Islet of Langerhans (tissue), 1 donor: ENCODE measurements around the gene BDNF.
"Not testable (repeated sequence)": the region's sequence is repeated elsewhere in the genome, so short reads cannot be mapped to it uniquely, and the experiment has no call there.

Experiments used
- FAIRE-seq: peaks from one replicate; lab custom pipeline; 2011; peaks lifted over from hg19 to GRCh38; lab: Jason Lieb, UNC

The BDNF gene

DNA sequence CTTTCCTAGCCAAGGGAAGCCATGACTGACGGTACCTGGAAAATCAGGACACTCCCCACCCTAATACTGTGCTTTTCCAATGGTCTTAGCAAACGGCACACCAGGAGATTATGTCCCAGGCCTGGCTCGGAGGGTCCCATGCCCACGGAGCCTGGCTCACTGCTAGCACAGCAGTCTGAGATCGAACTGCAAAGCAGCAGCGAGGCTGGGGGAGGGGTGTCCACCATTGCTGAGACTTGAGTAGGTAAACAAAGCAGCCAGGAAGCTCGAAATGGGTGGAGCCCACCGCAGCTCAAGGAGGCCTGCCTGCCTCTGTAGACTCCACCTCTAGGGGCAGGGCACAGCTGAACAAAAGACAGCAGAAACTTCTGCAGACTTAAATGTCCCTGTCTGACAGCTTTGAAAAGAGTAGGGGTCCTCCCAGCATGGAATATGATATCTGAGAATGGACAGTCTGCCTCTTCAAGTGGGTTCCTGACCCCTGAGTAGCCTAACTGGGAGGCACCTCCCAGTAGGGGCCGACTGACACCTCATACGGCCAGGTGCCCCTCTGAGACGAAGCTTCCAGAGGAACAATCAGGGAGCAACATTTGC, 34.6 kb downstream of the BDNF start:
- not testable (repeated sequence) for FAIRE-seq

GRCh38 chr11:27663326-27663725, 36.9 kb downstream of the BDNF start:
- FAIRE-seq: no peak

- no peak for FAIRE-seq
Measured at GRCh38 chr11:27660171-27660570, 40.1 kb downstream of the BDNF start.

- no peak for FAIRE-seq
Measured at GRCh38 chr11:27658535-27659236, 41.6 kb downstream of the BDNF start.

DNA sequence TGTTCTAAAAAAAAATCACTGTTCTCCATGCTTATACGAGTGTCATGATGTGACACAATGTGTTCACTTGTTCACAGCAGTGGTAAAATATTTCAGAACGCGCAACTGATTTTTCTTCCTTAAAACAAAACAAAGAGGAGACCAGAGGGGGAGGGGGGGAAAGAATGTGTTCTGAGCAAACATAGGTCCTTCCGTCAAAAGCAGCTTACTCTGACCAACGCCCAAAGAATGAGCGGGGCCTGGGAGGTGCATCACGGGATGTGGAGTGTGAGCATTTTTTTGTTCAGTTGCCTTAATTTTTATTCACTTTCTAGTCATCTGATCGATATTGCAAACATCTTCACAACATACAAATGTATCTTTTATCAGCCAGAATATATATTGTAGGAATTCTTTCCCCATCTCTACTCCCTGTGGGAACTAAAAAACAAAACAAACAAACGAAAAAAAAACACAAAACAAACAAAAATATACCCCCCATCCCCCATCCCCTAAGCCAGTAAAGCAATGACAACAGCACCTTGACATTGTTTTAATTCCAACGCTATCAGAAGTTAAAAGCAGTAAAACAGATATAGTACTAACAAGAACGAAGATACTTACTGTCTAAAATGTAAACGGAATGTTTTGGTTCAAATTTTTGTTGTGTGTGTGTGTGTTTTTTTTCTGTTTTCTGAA, 43.3 kb downstream of the BDNF start:
- FAIRE-seq: no peak

GRCh38 chr11:27656320-27656719, 43.9 kb downstream of the BDNF start:
- FAIRE-seq: no peak

- FAIRE-seq: no peak
Measured at GRCh38 chr11:27653990-27654758, 46.1 kb downstream of the BDNF start.

GRCh38 chr11:27651711-27652110, 48.5 kb downstream of the BDNF start:
- FAIRE-seq: no peak

DNA sequence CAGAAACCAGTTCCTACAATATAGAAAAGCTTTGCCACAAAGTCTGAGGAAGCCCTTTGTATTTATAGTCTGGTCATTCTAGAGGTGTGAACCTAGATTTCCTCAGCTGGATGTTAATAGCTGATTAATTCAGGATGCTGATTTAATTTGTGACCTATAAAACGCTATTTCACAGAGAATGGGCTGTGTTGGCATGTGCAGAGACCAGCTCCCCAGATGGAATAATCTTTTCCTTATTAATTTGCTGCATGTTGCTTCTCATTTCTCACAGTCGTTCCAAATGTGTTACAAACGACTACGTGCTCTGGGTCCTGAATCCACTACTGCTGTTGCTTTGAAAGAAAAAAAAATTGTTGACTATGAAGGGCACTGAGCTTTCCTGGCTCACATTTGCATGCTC, 49.3 kb downstream of the BDNF start:
- no peak for FAIRE-seq

DNA sequence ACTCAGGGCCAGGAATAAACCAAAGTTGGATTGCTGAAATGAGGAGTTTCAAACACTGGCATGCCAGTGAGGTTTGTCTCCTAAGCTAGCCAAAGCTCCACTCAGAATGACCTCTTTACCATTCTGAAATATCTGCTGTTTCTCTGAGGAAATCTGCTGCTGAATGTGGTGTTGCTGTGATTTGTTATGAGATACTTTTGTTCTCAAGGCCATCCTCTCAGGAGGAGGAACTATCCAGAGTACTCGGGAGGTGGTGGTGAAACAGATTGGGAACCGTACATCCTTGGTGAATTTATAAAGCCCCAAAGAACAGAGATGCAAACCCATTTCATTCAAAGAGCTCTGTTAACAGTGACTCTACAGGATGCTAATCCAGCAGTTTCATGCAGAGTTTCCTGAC, 50.5 kb downstream of the BDNF start:
- no peak for FAIRE-seq

GRCh38 chr11:27648840-27649239, 51.4 kb downstream of the BDNF start:
- FAIRE-seq: no peak

GRCh38 chr11:27646051-27646818, 54.0 kb downstream of the BDNF start:
- FAIRE-seq: no peak

DNA sequence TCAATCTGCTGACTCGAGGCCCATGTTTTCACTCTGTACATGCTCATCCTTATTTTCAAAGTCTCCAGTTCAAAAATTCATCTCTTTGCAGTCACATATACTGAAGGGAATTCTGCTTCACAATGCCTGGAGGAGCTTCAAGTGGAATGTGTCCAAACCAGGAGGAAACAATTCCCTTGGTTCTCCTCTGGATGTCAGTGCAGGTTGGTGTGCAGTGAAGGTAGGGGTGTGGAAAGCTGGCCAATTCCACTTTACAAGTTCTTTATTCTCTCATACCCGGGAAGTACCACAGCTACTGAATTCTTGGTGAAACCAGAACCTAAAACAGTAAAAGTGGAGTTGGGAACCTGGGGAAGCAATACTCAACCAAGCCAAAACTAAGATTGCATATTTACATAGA, 57.3 kb downstream of the BDNF start:
- no peak for FAIRE-seq

- FAIRE-seq: no peak
Measured at GRCh38 chr11:27640954-27641353, 59.3 kb downstream of the BDNF start.

- FAIRE-seq: no peak
Measured at GRCh38 chr11:27635567-27636037, 64.7 kb downstream of the BDNF start.

DNA sequence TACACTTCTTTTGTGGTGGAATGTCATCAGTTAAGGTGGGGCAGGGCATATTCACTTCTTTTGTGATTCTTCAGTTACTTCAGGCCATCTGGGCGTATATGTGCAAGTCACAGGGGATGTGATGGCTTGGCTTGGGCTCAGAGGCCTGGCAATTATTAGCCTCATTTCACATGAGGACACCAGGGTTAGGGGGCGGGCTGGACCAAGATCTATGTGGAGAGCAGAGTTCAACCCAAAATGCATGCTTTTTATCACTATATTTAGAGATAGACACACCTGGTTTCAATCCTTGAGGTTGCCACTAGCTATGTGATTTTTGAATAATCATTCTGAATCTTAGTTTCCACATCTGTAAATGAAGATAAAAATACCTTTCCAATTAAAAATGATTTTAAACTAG, 65.5 kb downstream of the BDNF start:
- FAIRE-seq: not testable (repeated sequence)

DNA sequence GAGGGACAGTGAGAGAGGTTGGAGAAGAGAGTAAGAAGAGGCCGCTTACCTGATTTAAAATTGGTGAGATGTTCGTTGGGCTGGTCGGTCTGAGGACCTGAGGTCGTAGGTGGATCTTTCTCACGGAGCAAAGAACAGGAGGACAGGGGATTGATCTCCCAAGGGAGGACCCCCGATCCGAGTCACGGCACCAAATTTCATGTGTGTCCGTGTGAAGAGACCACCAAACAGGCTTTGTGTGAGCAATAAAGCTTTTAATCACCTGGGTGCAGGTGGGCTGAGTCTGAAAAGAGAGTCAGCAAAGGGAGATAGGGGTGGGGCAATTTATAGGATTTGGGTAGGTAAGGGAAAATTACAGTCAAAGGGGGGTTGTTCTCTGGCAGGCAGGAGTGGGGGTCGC, 66.0 kb downstream of the BDNF start:
- not testable (repeated sequence) for FAIRE-seq

DNA sequence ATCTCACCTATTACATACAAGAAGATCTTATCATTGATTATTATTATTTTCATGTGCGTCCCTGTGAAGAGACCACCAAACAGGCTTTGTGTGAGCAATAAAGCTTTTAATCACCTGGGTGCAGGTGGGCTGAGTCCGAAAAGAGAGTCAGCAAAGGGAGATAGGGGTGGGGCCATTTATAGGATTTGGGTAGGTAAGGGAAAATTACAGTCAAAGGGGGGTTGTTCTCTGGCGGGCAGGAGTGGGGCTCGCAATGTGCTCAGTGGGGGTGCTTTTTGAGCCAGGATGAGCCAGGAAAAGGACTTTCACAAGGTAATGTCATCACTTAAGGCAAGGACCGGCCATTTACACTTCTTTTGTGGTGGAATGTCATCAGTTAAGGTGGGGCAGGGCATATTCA, 71.2 kb downstream of the BDNF start:
- not testable (repeated sequence) for FAIRE-seq

GRCh38 chr11:27627979-27628378, 72.3 kb downstream of the BDNF start:
- no peak for FAIRE-seq

- FAIRE-seq: no peak
Measured at GRCh38 chr11:27626938-27627586, 73.2 kb downstream of the BDNF start.

DNA sequence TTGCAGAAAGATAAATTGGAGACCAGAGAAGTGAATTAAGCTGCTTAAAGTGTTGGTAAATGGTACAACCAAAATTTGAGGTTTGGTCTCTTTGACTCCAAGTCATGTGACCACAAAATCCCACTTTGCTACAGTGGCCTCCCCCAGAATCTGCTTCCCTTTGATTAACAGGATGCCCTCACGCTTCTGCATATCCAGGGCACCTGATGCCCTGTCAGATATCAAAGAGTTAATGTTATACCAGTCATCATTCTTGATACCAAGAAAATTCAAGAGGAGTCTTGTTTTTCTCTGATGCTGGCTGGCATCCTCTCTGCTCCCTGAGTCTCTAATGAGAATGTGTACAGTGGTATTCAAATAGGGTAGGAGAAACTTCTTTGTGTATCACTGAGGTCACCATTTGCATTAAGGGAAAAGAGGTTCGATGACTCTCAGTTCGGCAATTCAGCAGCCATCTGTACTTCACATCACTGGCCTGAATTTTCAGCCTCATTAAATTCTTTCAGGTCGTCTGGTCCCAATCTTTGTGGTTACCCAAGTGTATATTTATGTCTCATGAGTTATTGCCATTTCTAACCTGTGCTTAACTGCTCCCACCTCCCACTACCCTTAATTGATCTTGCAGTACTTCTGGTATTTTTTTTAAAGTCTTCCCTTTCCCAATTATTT, 73.9 kb downstream of the BDNF start:
- no peak for FAIRE-seq
